AG04449 (cell line): Measurements from ENCODE around the gene DENND6B.

Experiments
- CTCF ChIA-PET: fragments of 350-600 bp; formaldehyde crosslinking; extraction: SDS; loops from one replicate; lab custom pipeline; 2021; ENCODE audit warnings: antibody characterized with exemption; lab: Yijun Ruan, JAX
- POLR2A ChIA-PET: fragments of 400-600, 350-600 bp; formaldehyde crosslinking; extraction: SDS; loops from one replicate; lab custom pipeline; 2020; ENCODE audit warnings: antibody characterized with exemption, inconsistent platforms; lab: Yijun Ruan, JAX
- DNase-seq: peaks from one replicate; pipeline ENCODE4 v3.0.0-alpha.2; 2010; ENCODE audit warnings: low read depth, low spot score
- H3K4me3 ChIP-seq: 2 replicates; pipeline ENCODE4 v1.5.1; 2011; ENCODE audit warnings: low read depth, mild to moderate bottlenecking, control low read depth, low read length
- CTCF ChIP-seq: IDR thresholded peaks from one replicate; pipeline ENCODE4 v1.5.1; 2011; ENCODE audit warnings: mild to moderate bottlenecking, moderate library complexity, low read length, control low read depth, inconsistent platforms; ENCODE audit not compliant: insufficient read depth; ENCODE audit errors: missing control alignments

The DENND6B gene

GRCh38 chr22:50320671-50321325 lies 6.0 kb downstream of the DENND6B start:
- no peak for TF ChIP-seq CTCF
- H3K4me3 ChIP-seq = no peak overlapping the region
- POLR2A ChIA-PET = no interaction called here
- no peak for DNase-seq
- CTCF ChIA-PET = interaction anchor here (0.9 to 3.5 kb wide), 6 partner anchors 14 to 80 kb away, joined by 3 to 13 read pairs (median 4); partner anchors contain the start of gene PLXNB2

- ChIA-PET POLR2A (no interaction called here), CTCF (interaction anchor here (1.2 to 3.5 kb wide), 4 partner anchors 13 to 79 kb away, joined by 3 to 13 read pairs (median 4); partner anchors contain the start of gene PLXNB2)
- no peak overlapping the region for H3K4me3 ChIP-seq
- TF ChIP-seq CTCF = no peak
- DNase-seq = no peak
These were observed 6.7 kb downstream of the DENND6B start for GRCh38 chr22:50320116-50320515.

GRCh38 chr22:50319503-50319951 lies 7.3 kb downstream of the DENND6B start:
- no peak for TF ChIP-seq CTCF

GRCh38 chr22:50318698-50319411 lies 8.0 kb downstream of the DENND6B start:
- no peak for DNase-seq
- POLR2A ChIA-PET = no interaction called here
- no peak for TF ChIP-seq CTCF
- H3K4me3 ChIP-seq = no peak overlapping the region
- CTCF ChIA-PET = interaction anchor here (1.6 to 3.5 kb wide), 2 partner anchors 9 to 23 kb away, joined by 4 to 13 read pairs; no protein-coding TSS in a partner anchor

More at GRCh38 chr22:50319503-50319951, 7.3 kb downstream of the DENND6B start:
- CTCF ChIA-PET = interaction anchor here (3.5 kb wide), 1 partner anchor 22 kb away, joined by 13 read pairs; no protein-coding TSS in a partner anchor
- no peak for DNase-seq
- POLR2A ChIA-PET = no interaction called here
- no peak overlapping the region for H3K4me3 ChIP-seq

GRCh38 chr22:50318356-50318697 lies 8.5 kb downstream of the DENND6B start:
- ChIA-PET POLR2A (no interaction called here), CTCF (interaction anchor here (1.6 to 2.1 kb wide), 2 partner anchors 10 to 46 kb away, joined by 4 to 6 read pairs; no protein-coding TSS in a partner anchor)
- no peak for TF ChIP-seq CTCF

GRCh38 chr22:50317674-50318073 lies 9.1 kb downstream of the DENND6B start:
- no peak overlapping the region for H3K4me3 ChIP-seq
- ChIA-PET CTCF (interaction anchor here (0.7 to 2.1 kb wide), 3 partner anchors 9 to 46 kb away, joined by 3 to 6 read pairs (median 4); partner anchors contain the start of gene DENND6B), POLR2A (no interaction called here)
- TF ChIP-seq CTCF = no peak
- DNase-seq = no peak

More at GRCh38 chr22:50318356-50318697, 8.5 kb downstream of the DENND6B start:
- DNase-seq = no peak
- H3K4me3 ChIP-seq = no peak overlapping the region
